ENCODE data around the gene PDS5B. TPM values are rescaled to one million over a fixed set of nuclear protein-coding genes. Genes with fewer than 3 reads are reported as not detected.
"Not testable (repeated sequence)": the region's sequence is repeated elsewhere in the genome, so short reads cannot be mapped to it uniquely, and the experiment has no call there.

Gene PDS5B
- total RNA-seq, 1 experiment from 2014 or later, result 13.7 TPM

GRCh38 chr13:32729097-32729496 is 142.8 kb downstream of the PDS5B start:
- DNase-seq (ENCODE audit: low spot score), result not testable (repeated sequence)

DNA sequence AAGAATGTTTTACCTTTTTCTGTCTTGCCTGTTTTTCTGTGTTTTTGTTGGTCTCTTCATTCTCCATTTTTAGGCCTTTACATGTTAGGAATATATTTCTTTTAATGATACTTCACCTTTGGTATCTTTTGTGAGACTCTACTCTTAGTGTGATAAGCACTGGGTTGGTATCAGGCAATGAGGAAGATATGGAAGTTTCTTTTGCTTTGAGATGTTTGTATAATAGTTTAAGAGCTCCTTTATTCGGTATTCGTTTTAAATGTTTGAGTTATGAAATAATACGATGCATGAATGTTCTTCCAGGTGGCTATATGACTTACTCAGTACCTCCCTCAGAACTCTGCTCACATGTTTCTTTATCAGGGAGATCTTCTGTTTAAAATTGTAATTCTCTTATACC is 144.8 kb downstream of the PDS5B start:
- DNase-seq (ENCODE audit: low spot score), result no peak

DNA sequence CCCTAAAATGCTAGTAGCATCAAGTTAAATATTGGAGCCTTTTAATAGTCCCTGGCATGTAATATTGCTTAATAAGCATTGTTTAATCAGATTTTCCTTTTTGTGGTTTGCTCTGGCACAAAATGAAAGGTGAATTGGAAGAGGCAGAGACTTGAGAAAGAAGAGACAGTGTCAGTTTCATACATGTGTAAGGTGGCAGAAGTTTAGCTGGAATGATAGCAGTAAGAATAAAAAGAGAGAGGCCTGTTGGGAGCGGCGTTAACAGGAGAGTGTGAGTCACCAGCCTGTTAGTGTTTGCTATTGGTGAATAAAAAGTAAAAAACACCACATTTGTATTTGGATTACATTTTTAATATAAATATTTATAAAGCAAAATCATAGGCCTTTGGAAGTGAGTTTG is 145.3 kb downstream of the PDS5B start:
- peak; percentile 4 for DNase-seq (ENCODE audit: low spot score)

- DNase-seq (ENCODE audit: low spot score), result no peak
Measured at GRCh38 chr13:32733690-32734089, 147.4 kb downstream of the PDS5B start.

DNA sequence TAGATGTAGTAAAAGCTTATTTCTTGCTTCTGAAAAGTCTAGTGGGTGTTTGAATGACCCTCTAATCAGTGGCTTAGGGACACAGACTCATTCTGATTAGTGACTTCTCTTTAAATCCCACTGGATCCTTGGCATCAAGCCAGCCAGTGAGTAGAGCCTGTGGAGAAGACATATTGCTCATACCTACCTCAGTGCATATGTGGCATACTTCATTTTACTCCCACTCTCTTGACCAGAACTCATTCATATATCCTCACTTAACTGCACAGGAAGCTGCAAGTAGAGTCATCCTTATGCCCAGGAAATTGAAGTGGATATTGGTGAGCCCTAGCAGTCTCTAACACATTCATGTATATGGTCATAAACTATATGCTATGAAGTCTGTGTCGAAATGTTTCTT is 148.3 kb downstream of the PDS5B start:
- no peak for DNase-seq (ENCODE audit: low spot score)

DNA sequence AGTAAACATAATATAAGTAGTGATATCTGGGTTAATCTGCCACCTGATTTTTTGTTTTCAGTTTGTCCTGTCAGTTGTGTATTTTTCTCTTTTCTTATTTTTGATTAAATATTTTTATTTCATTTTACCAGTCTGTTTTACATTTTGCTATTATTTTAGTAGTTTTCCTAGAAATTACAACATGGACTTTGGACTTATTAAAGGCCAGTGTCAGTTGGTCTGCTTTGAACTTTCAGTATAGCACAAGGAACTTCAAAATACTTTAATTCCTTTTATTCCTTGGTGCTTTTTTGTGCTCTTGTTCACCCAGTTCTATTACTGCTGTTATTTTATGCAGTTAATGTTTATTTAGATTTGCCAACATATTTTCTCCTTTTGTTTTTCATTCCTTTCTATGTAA is 149.6 kb downstream of the PDS5B start:
- DNase-seq (ENCODE audit: low spot score), result no peak

- DNase-seq (ENCODE audit: low spot score), result no peak
Measured at GRCh38 chr13:32736648-32737047, 150.4 kb downstream of the PDS5B start.

GRCh38 chr13:32737111-32737571 is 150.9 kb downstream of the PDS5B start:
- no peak for DNase-seq (ENCODE audit: low spot score)

- no peak for DNase-seq (ENCODE audit: low spot score)
Measured at GRCh38 chr13:32737679-32738078, 151.4 kb downstream of the PDS5B start.

GRCh38 chr13:32745509-32745908 is 159.3 kb downstream of the PDS5B start:
- no peak for DNase-seq (ENCODE audit: low spot score)

GRCh38 chr13:32746474-32746873 is 160.2 kb downstream of the PDS5B start:
- peak; percentile 3 for DNase-seq (ENCODE audit: low spot score)

GRCh38 chr13:32748305-32748704 is 162.1 kb downstream of the PDS5B start:
- DNase-seq (ENCODE audit: low spot score), result no peak

DNA sequence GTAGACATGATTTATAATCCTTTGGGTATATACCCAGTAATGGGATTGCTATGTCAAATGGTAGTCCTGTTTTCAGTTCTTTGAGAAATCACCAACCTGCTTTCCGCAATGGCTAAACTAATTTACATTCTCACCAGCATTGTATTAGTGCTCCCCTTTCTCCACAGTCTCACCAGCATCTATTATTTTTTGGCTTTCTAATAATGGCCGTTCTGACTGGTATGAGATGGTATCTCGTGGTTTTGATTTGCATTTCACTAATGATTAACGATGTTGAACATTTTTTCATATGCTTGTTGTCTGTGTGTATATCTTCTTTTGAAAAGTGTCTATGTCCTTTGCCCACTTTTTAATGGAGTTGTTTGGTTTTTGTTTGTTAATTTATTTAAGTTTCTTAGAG is 165.1 kb downstream of the PDS5B start:
- no peak for DNase-seq (ENCODE audit: low spot score)

- DNase-seq (ENCODE audit: low spot score), result no peak
Measured at GRCh38 chr13:32752311-32752710, 166.1 kb downstream of the PDS5B start.

GRCh38 chr13:32752997-32753606 is 166.8 kb downstream of the PDS5B start:
- DNase-seq (ENCODE audit: low spot score), result no peak

GRCh38 chr13:32754179-32754578 is 167.9 kb downstream of the PDS5B start:
- no peak for DNase-seq (ENCODE audit: low spot score)

DNA sequence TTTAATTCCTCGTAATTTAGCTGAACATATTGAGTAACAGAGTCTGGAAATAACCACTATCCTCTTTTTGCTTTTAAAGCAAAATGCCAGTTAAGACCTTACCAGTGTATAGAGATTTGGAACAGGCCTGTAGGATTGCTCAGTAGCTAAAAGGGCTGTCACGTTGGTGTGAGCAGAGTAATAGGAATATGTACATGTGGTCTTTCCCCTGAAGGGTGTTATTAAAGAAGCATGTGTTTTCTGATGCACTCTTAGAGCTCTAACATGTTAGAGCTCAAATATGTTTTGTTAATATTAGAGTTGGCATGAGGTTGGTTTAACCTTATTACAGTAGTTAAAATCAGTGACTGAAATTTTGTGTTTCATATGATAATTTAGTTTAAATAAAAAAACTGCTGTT is 172.9 kb downstream of the PDS5B start:
- DNase-seq (ENCODE audit: low spot score), result no peak

DNA sequence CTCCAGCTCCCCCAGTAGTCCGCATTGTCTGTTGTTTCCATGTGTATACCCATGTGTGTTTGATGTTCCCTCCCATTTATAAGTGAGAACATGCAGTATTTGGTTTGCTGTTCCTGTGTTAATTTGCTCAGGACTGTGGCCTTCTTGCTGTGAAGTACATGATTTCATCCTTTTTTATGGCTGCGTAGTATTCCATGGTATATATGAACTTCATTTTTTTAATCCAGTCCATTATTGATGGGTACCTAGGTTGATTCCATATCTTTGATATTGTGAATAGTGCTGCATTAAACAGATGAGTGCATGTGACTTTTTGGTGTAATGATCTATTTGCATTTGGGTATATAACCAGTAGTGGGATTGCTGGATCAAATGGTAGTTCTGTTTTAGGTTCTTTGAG is 175.2 kb downstream of the PDS5B start:
- DNase-seq (ENCODE audit: low spot score), result no peak

- no peak for DNase-seq (ENCODE audit: low spot score)
Measured at GRCh38 chr13:32779119-32779518, 192.9 kb downstream of the PDS5B start.

- no peak for DNase-seq (ENCODE audit: low spot score)
Measured at GRCh38 chr13:32781906-32782305, 195.7 kb downstream of the PDS5B start.

GRCh38 chr13:32783067-32783466 is 196.8 kb downstream of the PDS5B start:
- DNase-seq (ENCODE audit: low spot score), result no peak

- DNase-seq (ENCODE audit: low spot score), result no peak
Measured at GRCh38 chr13:32790731-32791130, 204.5 kb downstream of the PDS5B start.

- DNase-seq (ENCODE audit: low spot score), result no peak
Measured at GRCh38 chr13:32791545-32792172, 205.4 kb downstream of the PDS5B start.

DNA sequence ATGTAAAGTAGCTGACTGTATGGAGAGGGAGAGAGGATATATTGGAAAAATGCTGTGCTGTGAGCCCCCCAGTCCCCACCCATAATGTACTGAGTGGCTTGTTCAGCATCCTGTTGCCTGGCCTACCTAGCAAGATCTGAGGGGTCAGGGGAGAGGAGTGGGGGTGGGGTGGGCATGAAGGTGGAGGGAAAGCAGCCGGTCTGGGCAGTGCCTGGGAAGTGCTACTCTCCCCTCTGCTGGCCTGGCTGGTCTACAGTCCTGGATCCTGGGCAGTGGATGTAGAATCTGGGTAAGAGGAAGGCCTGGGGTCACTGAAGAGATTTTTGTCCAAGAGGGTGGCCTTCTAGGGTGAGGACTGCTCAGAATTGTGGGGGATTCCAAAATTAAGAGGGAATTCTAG is 210.5 kb downstream of the PDS5B start:
- DNase-seq (ENCODE audit: low spot score), result no peak
